GM12878 (cell line): ENCODE results near the gene IGF2R.

Source experiments
- PML ChIP-seq: IDR thresholded peaks from 2 replicates; pipeline ENCODE4 v1.6.1; 2012; ENCODE audit warnings: low read length, inconsistent platforms
- USF2 ChIP-seq: IDR thresholded peaks from 2 replicates; pipeline ENCODE4 v1.6.1; 2011; ENCODE audit warnings: low read depth, low read length, improper control_type of control experiment, borderline replicate concordance
- TF ChIP-seq, protein P1 (sequence below), 3 experiments: IDR thresholded peaks in 2 of 3; conservative IDR thresholded peaks in 1 of 3; 2 replicates each; pipeline ENCODE4 v1.5.1; 2011; ENCODE audit warnings: low read depth in 3 of 3, low read length in 3 of 3, mild to moderate bottlenecking in 3 of 3, control low read depth in 2 of 3, moderate library complexity in 2 of 3, inconsistent platforms in 1 of 3, mixed read lengths in 1 of 3; ENCODE audit not compliant: control insufficient read depth in 2 of 3, insufficient read depth in 1 of 3; ENCODE audit errors: extremely low read depth in 1 of 3

DNA sequence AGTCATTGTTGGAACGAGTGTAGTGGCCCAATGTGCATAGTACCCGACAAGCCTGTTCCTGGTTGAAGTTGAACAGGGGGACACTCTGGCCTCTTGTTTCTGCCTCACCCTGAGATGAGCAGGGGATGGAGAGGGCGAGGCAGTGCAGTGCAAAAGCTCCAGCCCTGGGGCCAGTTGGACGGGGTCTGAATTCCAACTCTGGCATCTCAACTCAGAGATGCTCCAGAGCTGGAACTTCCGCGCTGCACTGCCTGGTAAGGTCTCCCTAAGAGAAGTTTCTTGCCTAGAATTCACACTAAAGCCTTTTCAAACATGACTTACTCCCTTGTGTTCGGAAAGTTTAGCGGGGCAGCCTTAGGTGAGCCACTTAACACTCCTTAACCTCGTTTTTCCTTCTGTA lies 80.5 kb downstream of the IGF2R start:
- no peak for TF ChIP-seq PML
- TF ChIP-seq, protein P1, sequence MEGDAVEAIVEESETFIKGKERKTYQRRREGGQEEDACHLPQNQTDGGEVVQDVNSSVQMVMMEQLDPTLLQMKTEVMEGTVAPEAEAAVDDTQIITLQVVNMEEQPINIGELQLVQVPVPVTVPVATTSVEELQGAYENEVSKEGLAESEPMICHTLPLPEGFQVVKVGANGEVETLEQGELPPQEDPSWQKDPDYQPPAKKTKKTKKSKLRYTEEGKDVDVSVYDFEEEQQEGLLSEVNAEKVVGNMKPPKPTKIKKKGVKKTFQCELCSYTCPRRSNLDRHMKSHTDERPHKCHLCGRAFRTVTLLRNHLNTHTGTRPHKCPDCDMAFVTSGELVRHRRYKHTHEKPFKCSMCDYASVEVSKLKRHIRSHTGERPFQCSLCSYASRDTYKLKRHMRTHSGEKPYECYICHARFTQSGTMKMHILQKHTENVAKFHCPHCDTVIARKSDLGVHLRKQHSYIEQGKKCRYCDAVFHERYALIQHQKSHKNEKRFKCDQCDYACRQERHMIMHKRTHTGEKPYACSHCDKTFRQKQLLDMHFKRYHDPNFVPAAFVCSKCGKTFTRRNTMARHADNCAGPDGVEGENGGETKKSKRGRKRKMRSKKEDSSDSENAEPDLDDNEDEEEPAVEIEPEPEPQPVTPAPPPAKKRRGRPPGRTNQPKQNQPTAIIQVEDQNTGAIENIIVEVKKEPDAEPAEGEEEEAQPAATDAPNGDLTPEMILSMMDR (IDR thresholded peaks at IDR 0.05 in 2 of 3, conservative IDR thresholded peaks at IDR 0.05 in 1 of 3; ENCODE audit: control insufficient read depth in 2 of 3, extremely low read depth in 1 of 3, insufficient read depth in 1 of 3, low read depth in 3 of 3, low read length in 3 of 3), result no peak
- no peak for TF ChIP-seq USF2
